Retinal pigment epithelial cell (primary cell): Measurements from ENCODE around the gene TRIO.

Source experiments
- DNase-seq: peaks from one replicate; pipeline ENCODE4 v3.0.0-alpha.2; 2010; ENCODE audit warnings: low read depth
- H3K4me3 ChIP-seq: 2 replicates; pipeline ENCODE4 v1.5.1; 2011; ENCODE audit warnings: mild to moderate bottlenecking, low read length, control low read depth, moderate library complexity
- TF ChIP-seq, protein P1 (sequence below): conservative IDR thresholded peaks from 2 replicates; pipeline ENCODE4 v1.5.1; 2011; ENCODE audit warnings: low read depth, low read length, control low read depth, inconsistent platforms

The TRIO gene

DNA sequence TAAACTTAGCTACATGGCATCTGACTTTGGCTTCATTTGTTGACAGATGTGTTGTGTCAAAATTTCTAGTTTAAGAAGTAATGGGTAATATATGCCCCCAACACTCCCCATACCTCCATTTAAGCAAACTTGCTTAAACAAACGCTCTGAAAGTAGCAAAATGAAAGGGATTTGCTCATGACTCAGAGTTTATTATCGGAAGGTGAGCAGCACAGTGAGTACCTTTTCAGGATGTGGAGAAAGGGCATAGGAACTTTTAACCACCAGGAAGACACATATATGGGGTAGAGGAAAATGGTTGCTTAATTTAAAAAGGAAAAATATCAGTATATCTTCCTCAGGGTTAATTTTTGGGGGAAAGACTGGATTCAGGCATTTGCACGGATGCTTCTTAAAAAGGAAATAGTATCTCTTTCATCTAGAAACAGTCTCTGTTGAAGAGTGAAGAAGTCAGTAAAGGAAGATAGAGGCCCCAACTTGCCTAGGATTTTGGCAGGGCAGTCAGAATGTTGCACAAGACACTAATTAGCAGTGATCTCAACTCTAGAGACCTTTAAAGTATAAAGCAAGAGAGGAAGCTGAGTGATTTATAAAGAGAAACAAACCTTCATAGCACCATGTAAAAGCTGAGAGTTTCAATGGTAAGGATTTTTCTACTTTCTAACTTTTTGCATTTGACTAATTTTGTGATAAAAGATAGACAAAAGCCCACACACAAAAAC is 155.1 kb downstream of the TRIO start:
- no peak overlapping the region for H3K4me3 ChIP-seq
- TF ChIP-seq, protein P1, sequence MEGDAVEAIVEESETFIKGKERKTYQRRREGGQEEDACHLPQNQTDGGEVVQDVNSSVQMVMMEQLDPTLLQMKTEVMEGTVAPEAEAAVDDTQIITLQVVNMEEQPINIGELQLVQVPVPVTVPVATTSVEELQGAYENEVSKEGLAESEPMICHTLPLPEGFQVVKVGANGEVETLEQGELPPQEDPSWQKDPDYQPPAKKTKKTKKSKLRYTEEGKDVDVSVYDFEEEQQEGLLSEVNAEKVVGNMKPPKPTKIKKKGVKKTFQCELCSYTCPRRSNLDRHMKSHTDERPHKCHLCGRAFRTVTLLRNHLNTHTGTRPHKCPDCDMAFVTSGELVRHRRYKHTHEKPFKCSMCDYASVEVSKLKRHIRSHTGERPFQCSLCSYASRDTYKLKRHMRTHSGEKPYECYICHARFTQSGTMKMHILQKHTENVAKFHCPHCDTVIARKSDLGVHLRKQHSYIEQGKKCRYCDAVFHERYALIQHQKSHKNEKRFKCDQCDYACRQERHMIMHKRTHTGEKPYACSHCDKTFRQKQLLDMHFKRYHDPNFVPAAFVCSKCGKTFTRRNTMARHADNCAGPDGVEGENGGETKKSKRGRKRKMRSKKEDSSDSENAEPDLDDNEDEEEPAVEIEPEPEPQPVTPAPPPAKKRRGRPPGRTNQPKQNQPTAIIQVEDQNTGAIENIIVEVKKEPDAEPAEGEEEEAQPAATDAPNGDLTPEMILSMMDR = no peak
- DNase-seq = no peak

GRCh38 chr5:14299666-14300065 is 156.5 kb downstream of the TRIO start:
- H3K4me3 ChIP-seq = no peak overlapping the region

DNA sequence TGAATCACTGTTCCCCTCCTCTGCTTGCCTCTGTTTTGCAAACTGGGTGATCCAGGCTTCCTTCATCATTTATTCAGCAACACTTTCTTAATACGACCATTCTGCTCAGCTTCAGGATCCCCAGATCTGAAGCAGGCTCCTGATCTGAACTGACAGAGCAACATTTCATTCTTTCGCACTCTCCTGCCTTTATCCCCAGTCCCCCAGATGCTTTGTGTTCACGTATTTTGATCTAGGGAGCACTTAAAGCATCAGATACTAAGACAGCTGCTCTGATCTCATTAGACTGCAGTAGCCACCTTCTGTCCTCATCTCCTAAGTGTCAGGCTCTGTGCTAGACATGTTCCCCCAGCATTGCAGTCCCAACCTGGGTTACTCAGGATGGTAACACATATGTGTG is 158.0 kb downstream of the TRIO start:
- TF ChIP-seq, protein P1 = no peak
- no peak for DNase-seq
- H3K4me3 ChIP-seq = no peak overlapping the region

More at GRCh38 chr5:14299666-14300065, 156.5 kb downstream of the TRIO start:
- DNase-seq = peak; percentile 69
- TF ChIP-seq, protein P1 = no peak

DNA sequence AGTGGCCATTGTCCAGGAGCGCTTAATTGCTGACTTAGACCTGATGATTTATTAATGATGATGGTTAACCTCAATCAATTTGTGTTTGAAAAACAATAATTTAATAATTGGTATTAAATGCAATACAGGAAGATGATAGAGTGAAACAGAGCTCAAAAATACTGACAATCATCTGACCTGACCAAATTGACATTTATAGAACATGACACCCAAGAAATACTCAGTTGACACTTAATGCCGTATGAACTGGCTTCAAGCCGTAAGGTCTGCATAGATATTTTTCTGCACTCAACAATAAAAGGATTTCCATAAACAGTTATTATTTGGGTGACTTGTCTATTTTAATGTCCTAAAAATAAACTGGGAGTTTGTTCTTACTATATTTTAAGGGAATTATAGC is 159.2 kb downstream of the TRIO start:
- TF ChIP-seq, protein P1 = no peak

DNA sequence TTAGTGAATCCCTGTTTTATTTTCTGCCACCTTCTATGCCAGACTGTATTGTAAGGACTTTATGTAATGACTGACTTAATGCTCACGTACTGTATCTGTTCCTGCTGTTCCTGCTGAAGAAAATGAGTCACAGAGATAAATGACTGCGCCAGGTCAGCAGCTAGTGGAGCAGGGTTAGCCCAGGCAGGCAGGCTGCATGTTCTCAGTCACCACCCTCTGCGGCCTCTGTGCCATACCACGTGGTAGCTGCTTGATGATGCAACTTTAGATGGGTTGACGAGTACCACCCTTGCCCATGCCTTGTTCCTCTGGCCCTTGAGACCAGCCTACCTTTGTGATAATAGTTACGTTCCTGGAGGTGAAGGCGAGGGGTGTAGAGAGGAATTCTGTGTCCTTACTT is 161.9 kb downstream of the TRIO start:
- DNase-seq = peak; percentile 58
- H3K4me3 ChIP-seq = no peak overlapping the region
- TF ChIP-seq, protein P1 = no peak

More for the DNA sequence above, 159.2 kb downstream of the TRIO start:
- no peak for DNase-seq
- H3K4me3 ChIP-seq = no peak overlapping the region

GRCh38 chr5:14306329-14306815 is 163.2 kb downstream of the TRIO start:
- H3K4me3 ChIP-seq = no peak overlapping the region
- DNase-seq = no peak
- TF ChIP-seq, protein P1 = no peak

GRCh38 chr5:14308384-14309154 is 165.4 kb downstream of the TRIO start:
- DNase-seq = no peak
- no peak overlapping the region for H3K4me3 ChIP-seq
- TF ChIP-seq, protein P1 = no peak
